Left cardiac atrium (tissue), 4 donors: ENCODE measurements around the gene PLAC1. TPM values are rescaled to one million over a fixed set of nuclear protein-coding genes. Genes with fewer than 3 reads are reported as not detected.
A peak's percentile ranks its signal among the peaks of the same experiment; 100 is the strongest.

Source experiments
- ATAC-seq, 2 donors: fragments of 200-7000 bp; cut with Tn5 transposase; one replicate each; pipeline ENCODE4 v1.9.1; 2020; ENCODE audit warnings: mild to moderate bottlenecking in 2 of 2, moderate library complexity in 2 of 2
- DNase-seq: peaks from one replicate; pipeline ENCODE4 v3.0.0-alpha.2; 2020
- intact Hi-C, 2 donors: fragments of 100-400 bp; cut with DNase I; formaldehyde crosslinking; loops; one replicate each; pipeline versions ENCODE4 v1.14.1 to v1.15.1; 2022 to 2023
- long read RNA-seq: library from polyadenylated mRNA; unstranded; transcript quantifications from one replicate; pipeline ENCODE4 v2.0.0, GENCODE V29; 2021
- total RNA-seq, 2 donors: library from RNA; stranded (reverse); fragmentation: NEBNext Ultra II Directional; extraction: Animal tissue kit (Norgen Biotek cat#: 25700); gene quantifications; one replicate each; pipeline ENCODE4 v1.2.1, GENCODE V29; 2021
- donor health status: DM: no; HTN: yes; CAD: no.
- donor health status: DM: no; HTN: yes; CAD: no; lungs with severe emphysema.
- donor health status: DM: yes; HTN: yes; CAD: no.
- donor health status: Dilated cardiomyopathy.

PLAC1 gene
- not detected for total RNA-seq
- long read RNA-seq: 0 reads

- intact Hi-C loops: no loop called here
- DNase-seq (no peak), ATAC-seq (no peak)
These were observed at the start of gene PLAC1 for GRCh38 chrX:134658002-134658759. PLAC1 (minus strand) TSS chrX:134658471; CDS start chrX:134566682, 91,789 bp downstream.

- intact Hi-C loops: no loop called here
- no peak for ATAC-seq
These were observed 47.9 kb upstream of the PLAC1 start for GRCh38 chrX:134706138-134706537.

GRCh38 chrX:134695999-134696398, 37.7 kb upstream of the PLAC1 start:
- DNase-seq: no peak
- ATAC-seq: no peak
- intact Hi-C loops: no loop called here

More at GRCh38 chrX:134706138-134706537, 47.9 kb upstream of the PLAC1 start:
- DNase-seq: no peak

- DNase-seq (no peak), ATAC-seq (no peak)
- intact Hi-C loops: no loop called here
These were observed 36.4 kb upstream of the PLAC1 start for GRCh38 chrX:134694333-134695322.

GRCh38 chrX:134693644-134694043, 35.4 kb upstream of the PLAC1 start:
- intact Hi-C loops: no loop called here

GRCh38 chrX:134692990-134693389, 34.7 kb upstream of the PLAC1 start:
- intact Hi-C loops: no loop called here
- ATAC-seq (peak in 1 of 2 donors; percentile 89), DNase-seq (no peak)

More at GRCh38 chrX:134693644-134694043, 35.4 kb upstream of the PLAC1 start:
- DNase-seq (no peak), ATAC-seq (no peak)

- intact Hi-C loops: no loop called here
- ATAC-seq (no peak), DNase-seq (no peak)
These were observed 34.0 kb upstream of the PLAC1 start for GRCh38 chrX:134692233-134692632.

- ATAC-seq (no peak), DNase-seq (no peak)
- intact Hi-C loops: no loop called here
These were observed 33.2 kb upstream of the PLAC1 start for GRCh38 chrX:134691453-134691852.

GRCh38 chrX:134688839-134689238, 30.6 kb upstream of the PLAC1 start:
- intact Hi-C loops: no loop called here
- ATAC-seq (no peak), DNase-seq (no peak)

- no peak for DNase-seq
- no peak for ATAC-seq
- intact Hi-C loops: no loop called here
These were observed 30.0 kb upstream of the PLAC1 start for GRCh38 chrX:134688031-134688823.

- intact Hi-C loops: no loop called here
- ATAC-seq: no peak
- no peak for DNase-seq
These were observed 27.4 kb upstream of the PLAC1 start for GRCh38 chrX:134685668-134686067.

GRCh38 chrX:134684956-134685355, 26.7 kb upstream of the PLAC1 start:
- intact Hi-C loops: no loop called here
- ATAC-seq (no peak), DNase-seq (no peak)

- no peak for ATAC-seq
- intact Hi-C loops: no loop called here
- no peak for DNase-seq
These were observed 25.2 kb upstream of the PLAC1 start for GRCh38 chrX:134683351-134684005.

- ATAC-seq: no peak
These were observed 23.8 kb upstream of the PLAC1 start for GRCh38 chrX:134682081-134682480.

GRCh38 chrX:134679644-134680043, 21.4 kb upstream of the PLAC1 start:
- intact Hi-C loops: no loop called here
- ATAC-seq (no peak), DNase-seq (no peak)

More at GRCh38 chrX:134682081-134682480, 23.8 kb upstream of the PLAC1 start:
- intact Hi-C loops: no loop called here
- DNase-seq: no peak

- intact Hi-C loops: no loop called here
- DNase-seq: no peak
- peak in 1 of 2 donors; percentile 19 for ATAC-seq
These were observed 20.9 kb upstream of the PLAC1 start for GRCh38 chrX:134679221-134679620.

- intact Hi-C loops: no loop called here
- ATAC-seq: no peak
- no peak for DNase-seq
These were observed 19.1 kb upstream of the PLAC1 start for GRCh38 chrX:134677332-134677731.

- peak in 1 of 2 donors; percentile 53 for ATAC-seq
- intact Hi-C loops: no loop called here
- no peak for DNase-seq
These were observed 18.2 kb upstream of the PLAC1 start for GRCh38 chrX:134676436-134676835.

- intact Hi-C loops: no loop called here
- DNase-seq (no peak), ATAC-seq (no peak)
These were observed 14.9 kb upstream of the PLAC1 start for GRCh38 chrX:134673123-134673522.
